ENCODE measurements around the gene TIAM1. TPM values are rescaled to one million over a fixed set of nuclear protein-coding genes. Genes with fewer than 3 reads are reported as not detected.
A peak's percentile ranks its signal among the peaks of the same experiment; 100 is the strongest.

The TIAM1 gene
- total RNA-seq, 1 donor from 2014 or later, result 8.4 TPM

DNA sequence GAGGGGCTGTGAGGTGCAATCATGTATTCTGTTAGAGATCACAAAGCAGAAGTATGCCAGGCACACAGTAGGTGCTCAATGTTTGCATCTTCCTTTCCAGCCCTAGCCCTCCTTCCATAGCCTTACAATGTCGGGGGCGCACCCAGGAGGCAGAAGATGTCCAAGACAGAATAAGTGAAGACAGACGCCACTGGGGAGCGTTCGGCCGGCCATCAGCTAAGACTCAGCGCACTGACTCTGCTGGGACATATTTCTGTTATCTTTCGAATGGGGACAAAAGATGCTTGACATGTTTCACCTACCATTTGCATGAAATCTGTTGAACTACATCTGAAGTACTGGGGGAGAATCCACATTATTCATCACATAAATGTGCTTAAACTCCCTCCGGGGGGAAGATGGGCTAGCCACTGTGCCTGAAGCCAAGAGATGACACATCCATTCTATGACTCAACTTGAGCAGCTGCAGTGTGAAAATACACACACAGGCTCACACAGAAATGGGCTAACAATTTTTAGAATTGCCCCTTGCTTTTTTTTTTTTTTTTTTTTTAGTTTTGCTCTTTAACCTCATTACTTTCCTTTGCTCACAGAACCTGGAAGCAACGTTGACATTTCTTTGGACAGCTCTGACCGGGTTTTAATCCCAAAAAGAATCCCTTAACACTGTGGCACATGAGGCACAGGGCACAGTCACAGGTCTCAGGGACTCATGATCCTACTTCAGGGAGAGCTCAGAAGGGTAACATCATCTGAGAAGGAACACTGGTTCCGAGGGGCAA, 7.9 kb downstream of the TIAM1 start:
- TF ChIP-seq CTCF (IDR thresholded peaks at IDR 0.05; ENCODE audit: insufficient read depth, low read length, severe bottlenecking), result no peak
- H3K36me3 ChIP-seq (ENCODE audit: control insufficient read depth, insufficient read depth, low read length), result no peaks in the 10 kb centered on the region
- no peak overlapping the region for H3K4me3 ChIP-seq (ENCODE audit: low read depth, low read length)
- no peaks in the 10 kb centered on the region for H3K27me3 ChIP-seq (ENCODE audit: control insufficient read depth, insufficient read depth, low read length)
- DNase-seq (ENCODE audit: low read depth), result peak; percentile 88
- peak; percentile 62 for FAIRE-seq

- TF ChIP-seq CTCF (IDR thresholded peaks at IDR 0.05; ENCODE audit: insufficient read depth, low read length, severe bottlenecking), result no peak
- Histone ChIP-seq H3K36me3 (ENCODE audit: control insufficient read depth, insufficient read depth, low read length) (no peaks in the 10 kb centered on the region), H3K4me3 (ENCODE audit: low read depth, low read length) (no peak overlapping the region), H3K27me3 (ENCODE audit: control insufficient read depth, insufficient read depth, low read length) (no peaks in the 10 kb centered on the region)
- no peak for FAIRE-seq
- DNase-seq (ENCODE audit: low read depth), result peak; percentile 35
Measured at GRCh38 chr21:31334648-31335121, 9.4 kb downstream of the TIAM1 start.

DNA sequence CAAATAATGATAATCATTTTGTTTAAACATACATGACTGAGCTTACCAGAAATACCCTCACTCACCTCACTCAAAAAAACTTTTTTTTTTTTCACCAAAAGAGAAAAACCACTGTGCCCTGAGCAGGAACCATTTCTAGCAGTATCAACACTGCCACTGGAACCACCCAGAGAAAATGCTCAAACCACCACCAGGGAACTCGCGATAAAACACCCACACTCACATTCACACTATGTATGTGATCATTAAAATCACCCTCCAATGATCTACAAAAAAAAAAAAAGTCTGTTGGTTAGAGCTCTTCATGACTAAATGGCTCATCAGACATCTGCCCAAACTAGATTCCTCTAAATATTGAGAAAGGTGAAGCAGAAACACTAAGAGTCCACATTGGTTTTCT, 11.5 kb downstream of the TIAM1 start:
- no peaks in the 10 kb centered on the region for H3K27me3 ChIP-seq (ENCODE audit: control insufficient read depth, insufficient read depth, low read length)
- no peak for TF ChIP-seq CTCF (IDR thresholded peaks at IDR 0.05; ENCODE audit: insufficient read depth, low read length, severe bottlenecking)
- FAIRE-seq (no peak), DNase-seq (ENCODE audit: low read depth) (no peak)
- no peak overlapping the region for H3K4me3 ChIP-seq (ENCODE audit: low read depth, low read length)
- no peaks in the 10 kb centered on the region for H3K36me3 ChIP-seq (ENCODE audit: control insufficient read depth, insufficient read depth, low read length)

GRCh38 chr21:31331231-31331630, 12.8 kb downstream of the TIAM1 start:
- no peak for DNase-seq (ENCODE audit: low read depth)

GRCh38 chr21:31330144-31330483, 13.9 kb downstream of the TIAM1 start:
- DNase-seq (ENCODE audit: low read depth) (no peak), FAIRE-seq (peak; percentile 18)
- no peak overlapping the region for H3K4me3 ChIP-seq (ENCODE audit: low read depth, low read length)
- no peaks in the 10 kb centered on the region for H3K36me3 ChIP-seq (ENCODE audit: control insufficient read depth, insufficient read depth, low read length)
- no peaks in the 10 kb centered on the region for H3K27me3 ChIP-seq (ENCODE audit: control insufficient read depth, insufficient read depth, low read length)
- TF ChIP-seq CTCF (IDR thresholded peaks at IDR 0.05; ENCODE audit: insufficient read depth, low read length, severe bottlenecking), result no peak

More at GRCh38 chr21:31331231-31331630, 12.8 kb downstream of the TIAM1 start:
- no peak for TF ChIP-seq CTCF (IDR thresholded peaks at IDR 0.05; ENCODE audit: insufficient read depth, low read length, severe bottlenecking)
- H3K36me3 ChIP-seq (ENCODE audit: control insufficient read depth, insufficient read depth, low read length), result no peaks in the 10 kb centered on the region
- H3K27me3 ChIP-seq (ENCODE audit: control insufficient read depth, insufficient read depth, low read length), result no peaks in the 10 kb centered on the region
- H3K4me3 ChIP-seq (ENCODE audit: low read depth, low read length), result no peak overlapping the region
- FAIRE-seq, result no peak

Data from bronchial epithelial cell (primary cell).